Measurements from ENCODE around the gene EGF.

GRCh38 chr4:110019153-110019552 is 106.5 kb downstream of the EGF start:
- no peak for TF ChIP-seq CTCF (IDR thresholded peaks at IDR 0.05; ENCODE audit: insufficient read depth, low read length)
- TF ChIP-seq POLR2AphosphoS5 (IDR thresholded peaks at IDR 0.05; ENCODE audit: low read depth): no peak
- TF ChIP-seq REST (IDR thresholded peaks at IDR 0.05; ENCODE audit: insufficient replicate concordance, low read depth): no peak
- no peak for TF ChIP-seq SPI1 (IDR thresholded peaks at IDR 0.05; ENCODE audit: borderline replicate concordance, low read depth)

All from HL-60 (cell line).